ENCODE measurements around the gene KRTAP4-1.

The KRTAP4-1 gene

GRCh38 chr17:41147531-41148204 is 37.0 kb downstream of the KRTAP4-1 start:
- Histone ChIP-seq H3K4me1 (ENCODE audit: insufficient read depth, low read length) (no peaks in the 10 kb centered on the region), H3K9ac (ENCODE audit: low read depth, low read length) (no peak overlapping the region), H4K20me1 (ENCODE audit: insufficient read depth, low read length) (no peaks in the 10 kb centered on the region), H3K27ac (ENCODE audit: low read length) (no peak overlapping the region), H3K79me2 (ENCODE audit: insufficient read depth, low read length) (no peaks in the 10 kb centered on the region), H3K36me3 (ENCODE audit: insufficient read depth, low read length) (no peaks in the 10 kb centered on the region), H2AFZ (ENCODE audit: low read depth, low read length) (no peak overlapping the region), H3K9me3 (ENCODE audit: insufficient read depth, low read length, severe bottlenecking) (peaks cover 6% of the 10 kb centered on the region), H3K27me3 (ENCODE audit: insufficient read depth, low read length, poor library complexity) (peaks cover 2% of the 10 kb centered on the region), H3K4me2 (ENCODE audit: insufficient read depth, low read length) (no peak overlapping the region), H3K4me3 (ENCODE audit: low read depth in 1 of 2, low read length in 2 of 2) (no peak overlapping the region)
- no peak for TF ChIP-seq CTCF (IDR thresholded peaks at IDR 0.05; ENCODE audit: borderline replicate concordance, extremely low read depth, low read length, poor library complexity, severe bottlenecking)
- no peak for TF ChIP-seq EZH2 (IDR thresholded peaks at IDR 0.05; ENCODE audit: borderline replicate concordance, low read depth, low read length, severe bottlenecking)
- ATAC-seq (ENCODE audit: insufficient read depth, low read depth) (no peak), DNase-seq (no peak)

- no peak for TF ChIP-seq CTCF (IDR thresholded peaks at IDR 0.05; ENCODE audit: borderline replicate concordance, extremely low read depth, low read length, poor library complexity, severe bottlenecking)
- no peak for TF ChIP-seq EZH2 (IDR thresholded peaks at IDR 0.05; ENCODE audit: borderline replicate concordance, low read depth, low read length, severe bottlenecking)
- Histone ChIP-seq H3K9me3 (ENCODE audit: insufficient read depth, low read length, severe bottlenecking) (peaks cover 13% of the 10 kb centered on the region), H4K20me1 (ENCODE audit: insufficient read depth, low read length) (no peaks in the 10 kb centered on the region), H3K4me3 (ENCODE audit: low read depth in 1 of 2, low read length in 2 of 2) (no peak overlapping the region), H3K36me3 (ENCODE audit: insufficient read depth, low read length) (no peaks in the 10 kb centered on the region), H3K4me2 (ENCODE audit: insufficient read depth, low read length) (no peak overlapping the region), H3K4me1 (ENCODE audit: insufficient read depth, low read length) (no peaks in the 10 kb centered on the region), H2AFZ (ENCODE audit: low read depth, low read length) (no peak overlapping the region), H3K27ac (ENCODE audit: low read length) (no peak overlapping the region), H3K9ac (ENCODE audit: low read depth, low read length) (no peak overlapping the region), H3K27me3 (ENCODE audit: insufficient read depth, low read length, poor library complexity) (no peaks in the 10 kb centered on the region), H3K79me2 (ENCODE audit: insufficient read depth, low read length) (no peaks in the 10 kb centered on the region)
- ATAC-seq (ENCODE audit: insufficient read depth, low read depth) (no peak), DNase-seq (no peak)
Measured at GRCh38 chr17:41145261-41145660, 39.5 kb downstream of the KRTAP4-1 start.

DNA sequence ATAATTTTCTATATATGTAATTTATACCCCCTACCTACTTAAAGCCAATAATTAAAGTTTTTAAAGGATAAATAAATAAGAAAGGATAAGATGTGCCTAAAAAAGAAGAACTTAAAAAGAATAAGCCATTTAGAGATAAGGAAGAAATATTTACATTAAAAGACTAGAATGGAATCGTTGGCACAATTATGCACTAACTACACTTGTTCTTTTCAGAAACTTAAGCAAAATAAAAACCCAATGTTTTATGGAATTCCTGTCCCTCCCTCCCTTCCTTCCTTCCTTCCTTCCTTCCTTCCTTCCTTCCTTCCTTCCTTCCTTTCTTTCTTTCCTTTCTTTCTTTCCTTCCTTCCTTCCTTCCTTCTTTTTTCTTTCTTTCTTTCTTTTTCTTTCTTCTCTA is 39.9 kb downstream of the KRTAP4-1 start:
- DNase-seq, result no peak
- H3K4me1 ChIP-seq (ENCODE audit: insufficient read depth, low read length), result no peaks in the 10 kb centered on the region
- H3K27me3 ChIP-seq (ENCODE audit: insufficient read depth, low read length, poor library complexity), result no peaks in the 10 kb centered on the region
- TF ChIP-seq EZH2 (IDR thresholded peaks at IDR 0.05; ENCODE audit: borderline replicate concordance, low read depth, low read length, severe bottlenecking), result no peak
- no peak for TF ChIP-seq CTCF (IDR thresholded peaks at IDR 0.05; ENCODE audit: borderline replicate concordance, extremely low read depth, low read length, poor library complexity, severe bottlenecking)
- H3K9ac ChIP-seq (ENCODE audit: low read depth, low read length), result no peak overlapping the region
- no peak overlapping the region for H3K4me3 ChIP-seq (ENCODE audit: low read depth in 1 of 2, low read length in 2 of 2)
- no peak for ATAC-seq (ENCODE audit: insufficient read depth, low read depth)
- H3K79me2 ChIP-seq (ENCODE audit: insufficient read depth, low read length), result no peaks in the 10 kb centered on the region
- no peak overlapping the region for H3K27ac ChIP-seq (ENCODE audit: low read length)
- H3K9me3 ChIP-seq (ENCODE audit: insufficient read depth, low read length, severe bottlenecking), result peaks cover 15% of the 10 kb centered on the region
- no peak overlapping the region for H2AFZ ChIP-seq (ENCODE audit: low read depth, low read length)
- no peaks in the 10 kb centered on the region for H4K20me1 ChIP-seq (ENCODE audit: insufficient read depth, low read length)
- no peaks in the 10 kb centered on the region for H3K36me3 ChIP-seq (ENCODE audit: insufficient read depth, low read length)
- H3K4me2 ChIP-seq (ENCODE audit: insufficient read depth, low read length), result no peak overlapping the region
